Astrocyte of the hippocampus (primary cell): Measurements from ENCODE around the gene RSPH1.

Source experiments
- DNase-seq: peaks from one replicate; pipeline ENCODE4 v3.0.0; 2011; ENCODE audit warnings: low read depth, low spot score

RSPH1 gene

DNA sequence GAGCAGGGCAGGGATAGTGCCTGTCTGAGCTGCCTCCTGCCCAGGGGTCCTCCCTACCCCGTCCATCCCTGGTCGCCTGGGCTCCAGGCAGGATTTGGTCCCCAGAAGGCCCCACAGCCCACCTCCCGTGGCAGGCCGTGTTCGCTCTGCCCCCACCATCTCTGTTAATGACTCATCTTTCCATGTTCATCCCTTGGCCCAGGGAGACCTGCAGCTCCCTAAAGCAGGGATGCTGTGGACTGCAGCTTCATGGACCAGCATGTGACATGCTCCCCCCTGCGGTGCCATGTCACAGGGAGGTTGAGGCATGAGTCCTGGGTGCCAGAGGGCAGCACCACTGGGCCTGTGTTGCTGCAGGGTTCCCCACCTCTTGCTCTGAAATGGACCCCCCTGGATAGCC is 65.5 kb downstream of the RSPH1 start:
- no peak for DNase-seq

- DNase-seq: peak; percentile 26
These were observed 66.2 kb downstream of the RSPH1 start for GRCh38 chr21:42429856-42430255.

DNA sequence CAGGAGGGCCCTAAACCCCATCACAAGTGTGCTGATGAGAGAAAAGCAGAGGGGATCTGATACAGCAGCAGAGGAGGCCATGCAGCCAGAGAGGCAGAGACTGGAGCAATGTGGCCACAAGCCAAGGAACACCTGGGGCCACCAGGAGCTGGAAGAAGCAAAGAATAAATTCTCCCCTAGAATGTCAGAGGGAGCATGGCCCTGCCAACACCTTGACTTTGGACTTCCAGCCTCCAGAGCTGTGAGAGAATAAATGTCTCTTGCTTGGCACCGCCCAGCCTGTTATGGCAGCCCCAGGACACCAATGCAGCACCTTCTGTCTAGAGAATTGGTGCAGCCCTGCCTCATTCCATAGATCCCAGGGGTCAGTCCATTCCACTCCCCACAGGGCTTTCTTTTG is 67.0 kb downstream of the RSPH1 start:
- DNase-seq: no peak

- no peak for DNase-seq
These were observed 68.1 kb downstream of the RSPH1 start for GRCh38 chr21:42427809-42428419.

DNA sequence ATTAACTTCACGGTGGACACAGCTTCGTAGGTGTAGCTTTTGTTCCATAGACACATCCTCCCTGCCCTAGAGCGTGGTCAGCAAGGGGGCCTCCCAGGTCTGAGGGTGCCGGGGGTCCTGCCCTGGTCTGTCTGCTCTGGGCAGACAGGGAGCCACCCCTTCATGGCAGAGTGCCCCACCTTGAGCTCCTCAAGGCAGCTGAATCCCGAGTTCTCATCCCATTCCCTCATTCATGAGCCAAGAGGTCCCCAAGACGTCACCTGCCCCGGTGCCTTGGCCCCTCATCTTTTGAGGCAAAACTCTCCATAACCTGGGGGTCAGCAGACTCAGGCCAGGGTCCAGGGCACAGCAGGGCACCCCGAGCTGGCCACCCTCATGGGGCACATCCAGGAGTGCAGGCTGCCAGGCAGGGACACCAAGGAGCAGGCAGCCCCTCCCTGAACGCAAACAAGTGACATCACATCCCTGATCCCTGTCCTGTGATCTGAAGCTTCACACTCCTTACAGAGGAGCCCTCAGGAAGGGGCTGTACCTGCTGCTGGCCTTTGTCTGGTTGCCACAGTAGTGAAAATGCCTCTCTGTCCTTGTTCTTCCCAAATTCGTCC is 69.0 kb downstream of the RSPH1 start:
- DNase-seq: no peak

- DNase-seq: no peak
These were observed 69.6 kb downstream of the RSPH1 start for GRCh38 chr21:42426424-42426823.

DNA sequence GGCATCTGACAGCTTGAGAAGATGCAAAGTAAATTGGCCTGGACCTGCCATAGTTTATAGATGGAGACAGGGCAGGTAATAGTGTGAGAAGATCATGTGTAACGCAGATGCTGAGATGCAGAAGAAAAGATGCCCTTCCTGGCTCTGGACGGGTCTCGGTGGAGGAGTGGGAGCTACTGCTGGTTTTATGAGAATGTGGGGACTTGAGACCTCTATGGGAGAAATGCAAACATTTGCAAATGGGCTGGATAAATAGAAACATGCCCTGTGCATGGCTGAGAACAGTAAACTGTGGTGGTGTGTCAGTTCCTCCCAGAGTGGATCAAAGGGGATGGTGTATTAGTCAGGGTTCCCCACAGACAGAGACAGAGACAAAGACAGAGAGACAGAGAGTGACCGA is 70.4 kb downstream of the RSPH1 start:
- DNase-seq: no peak

GRCh38 chr21:42424914-42425541 is 71.0 kb downstream of the RSPH1 start:
- no peak for DNase-seq

GRCh38 chr21:42423685-42424084 is 72.3 kb downstream of the RSPH1 start:
- DNase-seq: no peak

- no peak for DNase-seq
These were observed 72.8 kb downstream of the RSPH1 start for GRCh38 chr21:42423197-42423675.
